SIG-M5 treated with dmso at 0.1 percent for 504 hours (cell line): Measurements from ENCODE around the gene TLE2.
"Not testable (repeated sequence)": the region's sequence is repeated elsewhere in the genome, so short reads cannot be mapped to it uniquely, and the experiment has no call there.

Experiments used
- DNase-seq: peaks from one replicate; lab custom pipeline; 2025; ENCODE audit not compliant: unreplicated experiment; lab: John Stamatoyannopoulos, UW

Gene TLE2

GRCh38 chr19:3056417-3057088, 27.5 kb upstream of the TLE2 start:
- no peak for DNase-seq

- no peak for DNase-seq
Observed at GRCh38 chr19:3055741-3056416, 26.8 kb upstream of the TLE2 start.

- no peak for DNase-seq
Observed at GRCh38 chr19:3054972-3055740, 26.1 kb upstream of the TLE2 start.

- DNase-seq = no peak
Observed at GRCh38 chr19:3054265-3054971, 25.3 kb upstream of the TLE2 start.

GRCh38 chr19:3053780-3054179, 24.7 kb upstream of the TLE2 start:
- DNase-seq = no peak

- no peak for DNase-seq
Observed at GRCh38 chr19:3053218-3053621, 24.1 kb upstream of the TLE2 start.

DNA sequence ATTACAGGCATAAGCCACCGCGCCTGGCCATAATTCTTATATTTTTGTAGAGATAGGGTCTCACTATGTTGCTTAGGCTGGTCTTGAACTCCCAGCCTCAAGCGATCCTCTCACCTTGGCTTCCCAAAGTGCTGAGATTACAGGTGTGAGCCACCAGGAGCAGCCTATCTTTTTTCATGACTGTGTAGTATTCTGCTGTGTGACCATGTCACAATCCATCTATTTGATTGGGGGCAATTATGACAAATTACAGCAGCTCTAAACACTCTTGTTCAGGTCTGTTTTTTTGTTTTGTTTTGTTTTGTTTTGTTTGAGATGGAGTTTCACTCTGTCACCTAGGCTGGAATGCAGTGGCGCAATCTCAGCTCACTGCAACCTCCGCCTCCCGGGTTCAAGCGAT, 20.9 kb upstream of the TLE2 start:
- DNase-seq = not testable (repeated sequence)

- no peak for DNase-seq
Observed at GRCh38 chr19:3049089-3049488, 20.0 kb upstream of the TLE2 start.

DNA sequence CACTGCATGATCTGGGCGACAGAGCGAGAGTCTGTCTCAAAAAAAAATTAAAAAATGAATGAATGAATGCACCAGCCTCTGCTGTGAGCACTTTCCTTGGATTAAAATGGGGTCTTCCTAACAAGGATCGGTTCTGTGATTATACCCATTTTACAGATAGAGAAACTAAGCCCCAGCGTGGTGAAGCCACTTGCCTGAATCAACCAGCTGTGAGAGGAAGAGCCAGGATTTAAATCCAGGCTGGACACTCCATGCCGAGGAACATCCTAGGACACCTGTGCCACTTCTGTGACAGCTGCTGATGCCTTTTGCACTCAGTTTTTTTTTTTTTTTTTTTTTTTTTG, 19.1 kb upstream of the TLE2 start:
- no peak for DNase-seq

DNA sequence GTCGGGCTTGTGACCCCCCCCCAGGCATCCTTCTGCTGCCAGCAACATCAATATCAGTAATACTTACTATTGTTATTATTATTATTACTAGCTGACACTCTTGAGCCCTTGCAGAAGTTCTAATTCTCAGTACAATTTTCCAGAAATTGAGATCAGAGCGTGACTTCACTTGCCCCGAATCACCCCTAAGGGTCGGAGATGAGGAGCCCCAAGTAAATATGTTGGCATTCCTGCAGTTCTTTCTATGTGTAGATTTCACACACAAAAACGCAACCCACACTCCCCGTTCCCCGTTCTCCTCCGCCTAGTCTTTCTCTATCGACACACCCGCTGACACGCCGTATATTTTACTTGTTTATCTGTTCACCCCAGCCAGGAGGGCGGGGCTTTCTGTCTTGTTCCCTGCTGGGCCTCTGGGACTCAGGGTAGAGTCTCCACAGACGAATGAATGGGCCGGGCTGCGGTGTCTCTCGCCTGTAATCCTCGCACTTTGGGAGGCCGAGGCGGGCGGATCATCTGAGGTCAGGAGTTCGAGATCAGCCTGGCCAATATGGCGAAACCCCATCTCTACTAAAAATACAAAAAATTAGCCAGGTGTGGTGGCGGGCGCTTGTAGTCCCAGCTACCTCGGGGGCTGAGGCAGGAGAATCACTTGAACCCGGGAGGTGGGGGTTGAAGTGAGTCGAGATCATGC, 18.6 kb upstream of the TLE2 start:
- peak; percentile 57 for DNase-seq

DNA sequence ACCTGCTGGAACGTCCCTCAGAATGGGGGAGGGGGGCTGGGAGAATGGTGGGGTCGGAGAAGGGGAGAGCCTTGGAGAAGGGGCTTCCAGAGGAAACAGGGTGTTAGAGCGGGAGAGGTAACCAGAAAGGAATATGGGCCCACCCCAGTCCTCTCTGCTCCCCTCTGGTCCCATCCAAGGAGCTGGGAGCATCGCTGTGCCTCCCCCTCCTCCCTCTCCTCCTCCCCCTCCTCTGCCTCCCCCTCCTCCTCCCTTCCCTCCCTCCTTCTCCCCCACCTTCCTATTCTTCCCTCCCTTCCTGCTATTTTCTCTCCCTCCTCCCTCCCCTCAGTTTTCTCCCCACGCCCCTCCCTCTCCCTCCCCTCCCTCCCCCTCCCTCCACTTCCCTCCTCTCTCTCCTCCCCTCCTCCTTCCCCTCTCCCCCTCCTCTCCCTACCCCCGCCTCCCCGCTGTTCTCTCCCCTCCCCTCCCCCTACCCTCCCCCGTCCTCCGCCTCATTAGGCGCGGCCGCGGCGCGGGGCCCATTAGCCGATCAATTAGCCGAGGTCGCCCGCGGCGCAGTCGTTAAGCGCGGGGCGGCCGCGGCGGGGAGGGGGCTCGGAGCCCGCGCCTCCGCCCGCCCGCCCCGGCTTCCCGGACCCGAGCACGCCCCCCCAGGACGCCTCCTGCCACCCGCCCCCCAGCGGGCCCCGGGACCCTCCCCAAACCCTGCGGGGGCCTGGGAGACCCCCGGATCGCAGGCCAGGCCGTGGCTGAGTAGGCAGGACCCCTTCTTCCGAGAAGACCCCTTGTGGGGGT, 17.8 kb upstream of the TLE2 start:
- DNase-seq = no peak

DNA sequence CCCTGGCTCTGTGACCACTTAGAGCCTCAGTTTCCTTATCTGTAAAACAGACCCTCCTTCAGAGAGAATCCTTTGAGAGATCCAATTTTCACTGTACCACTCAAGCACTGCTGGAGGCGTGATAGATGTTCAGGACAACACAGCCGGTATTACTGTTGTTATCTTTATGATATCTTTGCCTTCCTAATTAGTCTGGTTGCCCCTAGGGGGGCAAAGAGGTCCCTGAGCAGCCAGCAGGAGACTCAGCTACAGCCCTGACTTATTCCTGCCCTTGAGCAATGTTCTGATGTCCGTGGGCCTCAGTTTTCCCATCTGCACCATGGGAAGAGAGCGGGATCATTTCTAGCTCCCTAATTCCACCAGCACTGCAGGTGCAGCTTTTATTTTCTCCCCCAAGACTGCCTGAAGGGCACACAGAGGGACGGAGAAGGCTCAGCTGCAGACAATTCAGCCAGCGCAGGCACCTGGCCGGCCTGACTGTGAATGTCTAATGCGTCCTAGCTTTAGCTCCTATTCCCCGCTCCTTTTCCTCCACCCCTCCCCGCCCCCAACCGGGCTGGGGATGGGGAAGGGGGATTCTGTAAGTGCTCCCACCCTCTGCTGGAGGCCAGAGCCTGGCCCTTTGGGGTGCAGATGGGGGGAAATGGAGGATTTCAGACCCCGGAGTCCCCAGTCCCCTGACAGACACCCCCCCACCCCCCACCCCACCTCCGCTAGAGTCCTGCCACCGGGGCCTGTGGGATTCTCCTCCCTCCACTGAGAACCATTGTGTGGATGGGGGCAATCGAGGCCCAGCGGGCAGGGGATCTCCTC, 17.0 kb upstream of the TLE2 start:
- no peak for DNase-seq

GRCh38 chr19:3045191-3045590, 16.1 kb upstream of the TLE2 start:
- no peak for DNase-seq

DNA sequence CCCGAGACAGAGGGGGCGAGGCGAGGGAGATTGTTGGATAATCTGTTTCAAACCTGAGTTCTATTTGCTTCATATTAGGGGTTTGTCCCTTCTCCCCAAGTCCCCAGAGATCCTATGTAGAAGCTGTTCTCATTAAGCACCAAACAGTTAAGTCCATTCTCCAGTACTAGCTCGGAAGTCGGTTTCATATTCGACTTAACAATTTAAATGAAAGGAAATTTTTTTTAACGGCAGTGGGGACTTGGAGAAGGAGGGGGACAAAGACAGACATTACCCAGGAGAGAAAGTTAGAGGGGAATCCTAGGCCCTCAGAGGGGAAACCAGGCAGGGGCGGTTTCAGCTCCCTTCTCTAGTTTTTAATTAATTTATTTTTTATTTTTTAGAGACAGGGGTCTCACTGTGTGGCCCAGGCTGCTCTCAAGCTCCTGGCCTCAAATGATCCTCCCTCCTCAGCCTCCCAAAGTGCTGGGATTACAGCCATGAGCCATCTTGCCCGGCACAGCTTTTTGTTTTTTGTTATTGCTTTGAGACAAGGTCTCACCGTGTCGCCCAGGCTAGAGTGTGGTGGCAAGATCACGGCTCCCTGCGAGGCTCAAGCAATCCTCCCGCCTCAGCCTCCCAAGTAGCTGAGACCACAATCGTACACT, 13.7 kb upstream of the TLE2 start:
- DNase-seq = no peak

- no peak for DNase-seq
Observed at GRCh38 chr19:3041761-3042620, 12.9 kb upstream of the TLE2 start.

DNA sequence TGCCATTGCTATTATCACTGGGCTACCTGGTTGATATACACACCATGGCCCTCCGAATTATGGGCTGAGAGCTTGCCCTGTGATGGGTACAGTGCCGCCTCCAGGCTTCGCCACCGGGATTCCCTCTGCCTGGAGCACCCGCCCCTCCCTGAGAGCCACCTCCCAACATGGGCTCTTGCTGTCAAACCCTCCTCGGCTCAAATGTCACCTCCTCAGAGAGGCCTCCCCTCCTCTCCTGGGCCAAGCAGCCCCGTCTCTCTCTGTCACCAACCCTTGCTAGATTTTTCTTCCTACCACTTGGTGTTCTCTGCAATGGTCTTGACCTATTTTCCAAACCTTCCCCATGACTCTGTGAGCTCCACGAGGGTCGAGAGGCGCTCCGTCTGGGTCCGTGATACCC, 12.2 kb upstream of the TLE2 start:
- no peak for DNase-seq

GRCh38 chr19:3039641-3040077, 10.6 kb upstream of the TLE2 start:
- DNase-seq = no peak

DNA sequence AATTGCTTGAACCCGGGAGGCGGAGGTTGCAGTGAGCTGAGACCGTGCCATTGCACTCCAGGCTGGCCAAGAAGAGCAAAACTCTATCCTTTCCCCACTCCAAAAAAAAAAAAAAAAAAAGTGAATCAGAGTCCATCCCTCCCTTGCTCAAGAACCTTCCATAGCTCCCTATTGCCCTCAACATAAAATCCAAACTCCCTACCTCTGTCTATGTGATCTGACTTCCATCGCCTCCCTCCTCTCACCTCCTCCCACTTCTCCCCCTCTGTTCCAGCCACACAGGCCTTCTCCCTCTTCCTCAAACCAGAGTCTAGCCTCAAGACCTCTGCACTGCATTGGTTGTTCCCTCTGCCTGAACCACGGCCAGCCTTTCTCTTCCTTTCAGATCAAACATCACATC, 10.0 kb upstream of the TLE2 start:
- DNase-seq = no peak
